CD4-positive, alpha-beta memory T cell (primary cell): ENCODE data around the gene GSTP1. TPM values are rescaled to one million over a fixed set of nuclear protein-coding genes. Genes with fewer than 3 reads are reported as not detected.

Source experiments
- CTCF ChIA-PET: fragments of 350-600 bp; sonication (Branson Sonifier 250); formaldehyde crosslinking; loops from one replicate; lab custom pipeline; 2021; ENCODE audit warnings: inconsistent platforms; ENCODE audit not compliant: partially characterized antibody; lab: Charles Lee
- POLR2A ChIA-PET: fragments of 350-600 bp; sonication (Branson Sonifier 250); formaldehyde crosslinking; loops from one replicate; lab custom pipeline; 2021; ENCODE audit not compliant: partially characterized antibody; lab: Charles Lee
- DNase-seq, 5 donors: peaks; one replicate each; pipeline versions ENCODE4 v3.0.0 to v3.0.0-alpha.2; 2020 to 2022; ENCODE audit warnings: mixed read lengths in 1 of 5
- H3K27ac ChIP-seq: one replicate; pipeline ENCODE4 v1.7.0; 2013; ENCODE audit warnings: low read depth, low read length
- H3K27me3 ChIP-seq: 2 replicates; pipeline ENCODE4 v1.7.0; 2013; ENCODE audit warnings: mild to moderate bottlenecking, low read length, moderate library complexity; ENCODE audit not compliant: insufficient read depth
- H3K36me3 ChIP-seq: 2 replicates; pipeline ENCODE4 v1.7.0; 2013; ENCODE audit warnings: mild to moderate bottlenecking, low read length, moderate library complexity; ENCODE audit not compliant: insufficient read depth
- H3K4me1 ChIP-seq: 2 replicates; pipeline ENCODE4 v1.7.0; 2013; ENCODE audit warnings: mild to moderate bottlenecking, low read length, moderate library complexity; ENCODE audit not compliant: insufficient read depth
- H3K4me3 ChIP-seq, 2 donors: one replicate each; pipeline ENCODE4 v1.7.0; 2013; ENCODE audit warnings: low read length in 2 of 2, mild to moderate bottlenecking in 1 of 2
- H3K9me3 ChIP-seq, 2 donors: one replicate each; pipeline ENCODE4 v1.7.0; 2013; ENCODE audit warnings: low read length in 2 of 2, control low read depth in 1 of 2; ENCODE audit not compliant: control insufficient read depth in 1 of 2
- H3K27ac Mint-ChIP-seq, 7 donors: one replicate each; pipeline ENCODE4 v1.8.0; 2020 to 2021; ENCODE audit warnings: mixed read lengths in 7 of 7, mild to moderate bottlenecking in 6 of 7, inconsistent platforms in 3 of 7, moderate library complexity in 3 of 7
- H3K27me3 Mint-ChIP-seq, 2 donors: one replicate each; pipeline ENCODE4 v1.8.0; 2020 to 2021; ENCODE audit warnings: mixed read lengths in 2 of 2
- H3K36me3 Mint-ChIP-seq, 2 donors: one replicate each; pipeline ENCODE4 v1.8.0; 2020 to 2021; ENCODE audit warnings: mixed read lengths in 2 of 2, inconsistent platforms in 1 of 2, mild to moderate bottlenecking in 1 of 2
- H3K4me1 Mint-ChIP-seq, 4 donors: one replicate each; pipeline ENCODE4 v1.8.0; 2020 to 2021; ENCODE audit warnings: mixed read lengths in 4 of 4, mild to moderate bottlenecking in 1 of 4
- H3K4me3 Mint-ChIP-seq, 8 donors: one replicate each; pipeline ENCODE4 v1.8.0; 2020 to 2021; ENCODE audit warnings: mixed read lengths in 8 of 8, mild to moderate bottlenecking in 7 of 8, moderate library complexity in 6 of 8, inconsistent platforms in 3 of 8
- H3K9me3 Mint-ChIP-seq, 8 donors: one replicate each; pipeline ENCODE4 v1.8.0; 2020 to 2021; ENCODE audit warnings: mixed read lengths in 8 of 8, mild to moderate bottlenecking in 5 of 8, inconsistent platforms in 3 of 8, moderate library complexity in 1 of 8
- intact Hi-C: fragments of 100-400 bp; cut with micrococcal nuclease; formaldehyde crosslinking; loops from one replicate; pipeline ENCODE4 v1.15.1; 2023
- polyA plus RNA-seq, 2 donors: library from polyadenylated mRNA; unstranded; fragments of 300-500 nt; fragmentation: Illumina TruSeq; gene quantifications; one replicate each; pipeline ENCODE4 v1.2.3, GENCODE V29; 2021
- total RNA-seq, 2 experiments: library from RNA; stranded (reverse); gene quantifications; one replicate each; pipeline ENCODE4 v1.2.3, GENCODE V29; 2021

The GSTP1 gene
- total and polyA plus RNA-seq, 4 experiments from 2014 or later = 134 to 245 (median 189) TPM

DNA sequence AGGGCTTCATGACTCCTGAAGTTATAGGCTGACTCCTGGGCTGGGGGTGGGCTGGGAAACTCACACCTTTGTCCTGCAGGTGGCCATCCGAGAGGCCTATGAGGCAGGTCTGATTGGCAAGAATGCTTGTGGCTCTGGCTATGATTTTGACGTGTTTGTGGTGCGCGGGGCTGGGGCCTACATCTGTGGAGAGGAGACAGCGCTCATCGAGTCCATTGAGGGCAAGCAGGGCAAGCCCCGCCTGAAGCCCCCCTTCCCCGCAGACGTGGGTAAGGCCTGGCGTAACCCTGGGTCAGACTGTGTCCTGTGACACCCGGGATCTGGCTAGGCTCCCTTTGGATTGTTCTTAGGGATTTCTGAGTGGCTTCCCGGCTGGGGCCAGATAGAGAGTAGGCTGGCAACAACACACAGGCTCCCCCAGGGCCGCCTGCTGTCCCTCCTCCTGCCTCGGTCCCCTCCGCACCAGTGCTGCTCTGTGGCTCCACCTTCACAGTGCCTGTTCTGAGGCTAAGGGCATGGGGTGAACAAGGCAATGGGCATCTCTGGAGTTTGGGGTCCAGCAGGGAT, 26.8 kb downstream of the GSTP1 start:
- H3K27ac ChIP-seq = no peak overlapping the region
- no peaks in the 10 kb centered on the region for H3K9me3 ChIP-seq
- no peaks in the 10 kb centered on the region for H3K27me3 ChIP-seq
- no peak overlapping the region for H3K4me3 ChIP-seq
- peaks cover 37% of the 10 kb centered on the region for H3K4me1 ChIP-seq
- H3K27ac Mint-ChIP-seq = peak overlapping the region in 3 of 7 donors; percentile 4 to 21 (median 6)
- CTCF ChIA-PET = no interaction called here
- peaks cover 13 to 54% (median 24%) of the 10 kb centered on the region in 4 donors for H3K4me1 Mint-ChIP-seq
- intact Hi-C loops = no loop called here
- H3K36me3 ChIP-seq = peaks cover 37% of the 10 kb centered on the region
- peaks cover 15 to 36% of the 10 kb centered on the region in 2 donors for H3K36me3 Mint-ChIP-seq
- no peaks in the 10 kb centered on the region for H3K27me3 Mint-ChIP-seq
- peak overlapping the region in 1 of 8 donors; percentile 24 for H3K4me3 Mint-ChIP-seq
- H3K9me3 Mint-ChIP-seq = peaks cover 0 to 1% (median 0%) of the 10 kb centered on the region in 8 donors
- POLR2A ChIA-PET = no interaction called here
- no peak for DNase-seq

DNA sequence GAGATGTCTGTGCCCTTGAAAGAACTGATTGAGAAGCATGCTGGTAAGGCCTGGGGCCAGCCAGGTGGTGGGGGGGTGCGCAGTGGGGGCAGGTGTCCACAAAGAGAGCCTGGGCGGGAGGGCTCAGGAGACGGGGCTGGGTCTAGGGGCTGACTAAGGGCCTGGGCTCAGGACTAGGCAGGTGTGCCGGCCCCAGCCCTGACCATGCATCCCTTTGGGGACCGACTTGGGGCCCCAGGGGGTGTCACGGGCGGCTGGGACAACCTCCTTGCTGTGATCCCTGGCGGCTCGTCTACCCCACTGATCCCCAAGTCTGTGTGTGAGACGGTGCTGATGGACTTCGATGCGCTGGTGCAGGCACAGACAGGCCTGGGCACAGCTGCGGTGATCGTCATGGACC, 27.6 kb downstream of the GSTP1 start:
- peaks cover 11 to 55% (median 23%) of the 10 kb centered on the region in 4 donors for H3K4me1 Mint-ChIP-seq
- CTCF ChIA-PET = no interaction called here
- H3K36me3 Mint-ChIP-seq = peaks cover 15 to 36% of the 10 kb centered on the region in 2 donors
- H3K27ac Mint-ChIP-seq = peak overlapping the region in 1 of 7 donors; percentile 6
- H3K27me3 Mint-ChIP-seq = no peaks in the 10 kb centered on the region
- POLR2A ChIA-PET = no interaction called here
- Histone ChIP-seq H3K4me3 (no peak overlapping the region), H3K36me3 (peaks cover 37% of the 10 kb centered on the region), H3K9me3 (no peaks in the 10 kb centered on the region), H3K27me3 (no peaks in the 10 kb centered on the region), H3K27ac (no peak overlapping the region), H3K4me1 (peaks cover 40% of the 10 kb centered on the region)
- no peak overlapping the region for H3K4me3 Mint-ChIP-seq
- DNase-seq = no peak
- intact Hi-C loops = no loop called here
- H3K9me3 Mint-ChIP-seq = no peaks in the 10 kb centered on the region

DNA sequence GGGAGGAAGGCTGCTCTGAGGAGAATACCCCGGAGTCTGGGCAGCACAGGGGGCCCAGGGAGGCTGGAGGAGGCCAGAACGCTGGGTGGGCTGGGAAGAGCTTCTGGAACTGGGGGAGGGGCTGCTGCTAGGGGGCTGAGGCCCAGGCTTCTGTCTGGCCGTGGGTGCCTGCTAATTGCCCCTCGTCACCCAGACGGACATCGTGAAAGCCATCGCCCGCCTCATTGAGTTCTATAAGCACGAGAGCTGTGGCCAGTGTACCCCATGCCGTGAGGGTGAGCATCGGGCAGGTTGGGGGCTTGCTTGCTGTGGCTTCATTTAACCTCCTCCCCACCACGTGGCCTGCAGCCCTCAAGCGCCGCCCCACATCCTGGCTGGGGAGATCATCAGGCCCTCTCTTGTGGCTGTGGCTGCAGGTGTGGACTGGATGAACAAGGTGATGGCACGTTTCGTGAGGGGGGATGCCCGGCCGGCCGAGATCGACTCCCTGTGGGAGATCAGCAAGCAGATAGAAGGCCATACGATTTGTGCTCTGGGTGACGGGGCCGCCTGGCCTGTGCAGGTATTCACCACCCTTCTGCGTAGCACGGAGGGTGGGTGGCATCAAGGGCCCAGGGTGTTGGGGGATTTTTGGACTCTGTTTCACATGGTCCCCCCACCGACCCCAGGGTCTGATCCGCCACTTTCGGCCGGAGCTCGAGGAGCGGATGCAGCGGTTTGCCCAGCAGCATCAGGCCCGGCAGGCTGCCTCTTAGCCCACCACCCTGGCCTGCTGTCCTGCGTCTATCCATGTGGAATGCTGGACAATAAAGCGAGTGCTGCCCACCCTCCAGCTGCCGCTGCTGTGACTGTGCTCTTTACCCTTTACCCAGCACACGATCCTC, 28.3 kb downstream of the GSTP1 start:
- H3K27me3 ChIP-seq = no peaks in the 10 kb centered on the region
- no peak overlapping the region for H3K4me3 ChIP-seq
- Mint-ChIP-seq H3K36me3 (peaks cover 15 to 34% of the 10 kb centered on the region in 2 donors), H3K27me3 (peaks cover 0 to under 1% of the 10 kb centered on the region in 2 donors), H3K9me3 (no peaks in the 10 kb centered on the region), H3K4me1 (peaks cover 11 to 49% (median 20%) of the 10 kb centered on the region in 4 donors), H3K27ac (peak overlapping the region in 5 of 7 donors; percentile 7 to 80 (median 22)), H3K4me3 (no peak overlapping the region)
- H3K4me1 ChIP-seq = peaks cover 41% of the 10 kb centered on the region
- intact Hi-C loops = no loop called here
- POLR2A ChIA-PET = interaction anchor here (5.2 kb wide), 1 partner anchor 18 kb away, joined by 44 read pairs; the partner anchor contains the start of gene NUDT8
- no peaks in the 10 kb centered on the region for H3K9me3 ChIP-seq
- H3K27ac ChIP-seq = no peak overlapping the region
- peaks cover 37% of the 10 kb centered on the region for H3K36me3 ChIP-seq
- DNase-seq = no peak
- CTCF ChIA-PET = interaction anchor here (1.2 to 6.9 kb wide), 2 partner anchors 16 to 27 kb away, joined by 3 to 55 read pairs; partner anchors contain the start of gene NUDT8

DNA sequence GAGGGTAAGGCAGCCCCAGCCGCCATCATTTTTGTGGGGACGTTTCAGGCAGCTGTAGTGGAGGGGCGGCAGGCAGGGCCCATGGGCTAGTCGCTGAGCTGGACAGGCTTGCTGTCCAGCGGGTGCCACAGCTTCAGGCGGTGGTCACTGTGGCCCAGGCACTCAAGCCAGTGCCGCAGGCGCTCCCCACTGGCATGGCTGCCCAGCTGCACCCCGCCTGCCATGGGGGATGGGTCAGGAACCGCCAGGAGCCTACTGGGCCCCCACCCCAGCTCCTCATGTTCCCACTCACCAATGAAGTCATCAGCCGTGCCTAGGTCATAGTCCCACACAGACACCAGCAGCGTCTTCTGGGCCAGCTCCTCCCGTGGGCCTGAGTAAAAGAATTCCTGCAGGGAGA, 29.1 kb downstream of the GSTP1 start:
- H3K4me3 Mint-ChIP-seq = no peak overlapping the region
- H3K9me3 Mint-ChIP-seq = no peaks in the 10 kb centered on the region
- peaks cover 13 to 45% (median 20%) of the 10 kb centered on the region in 4 donors for H3K4me1 Mint-ChIP-seq
- POLR2A ChIA-PET = interaction anchor here (5.2 kb wide), 1 partner anchor 17 kb away, joined by 44 read pairs; the partner anchor contains the start of gene NUDT8
- peaks cover 15 to 34% of the 10 kb centered on the region in 2 donors for H3K36me3 Mint-ChIP-seq
- H3K27me3 ChIP-seq = no peaks in the 10 kb centered on the region
- H3K4me1 ChIP-seq = peaks cover 34% of the 10 kb centered on the region
- peak overlapping the region; percentile 62 to 99 (median 98) for H3K27ac Mint-ChIP-seq
- no peaks in the 10 kb centered on the region for H3K9me3 ChIP-seq
- CTCF ChIA-PET = interaction anchor here (1.2 to 6.9 kb wide), 2 partner anchors 15 to 28 kb away, joined by 3 to 55 read pairs; partner anchors contain the start of gene NUDT8
- no peak for DNase-seq
- intact Hi-C loops = no loop called here
- H3K4me3 ChIP-seq = no peak overlapping the region
- H3K36me3 ChIP-seq = peaks cover 37% of the 10 kb centered on the region
- peaks cover 0 to 2% of the 10 kb centered on the region in 2 donors for H3K27me3 Mint-ChIP-seq
- H3K27ac ChIP-seq = peak overlapping the region; percentile 94

DNA sequence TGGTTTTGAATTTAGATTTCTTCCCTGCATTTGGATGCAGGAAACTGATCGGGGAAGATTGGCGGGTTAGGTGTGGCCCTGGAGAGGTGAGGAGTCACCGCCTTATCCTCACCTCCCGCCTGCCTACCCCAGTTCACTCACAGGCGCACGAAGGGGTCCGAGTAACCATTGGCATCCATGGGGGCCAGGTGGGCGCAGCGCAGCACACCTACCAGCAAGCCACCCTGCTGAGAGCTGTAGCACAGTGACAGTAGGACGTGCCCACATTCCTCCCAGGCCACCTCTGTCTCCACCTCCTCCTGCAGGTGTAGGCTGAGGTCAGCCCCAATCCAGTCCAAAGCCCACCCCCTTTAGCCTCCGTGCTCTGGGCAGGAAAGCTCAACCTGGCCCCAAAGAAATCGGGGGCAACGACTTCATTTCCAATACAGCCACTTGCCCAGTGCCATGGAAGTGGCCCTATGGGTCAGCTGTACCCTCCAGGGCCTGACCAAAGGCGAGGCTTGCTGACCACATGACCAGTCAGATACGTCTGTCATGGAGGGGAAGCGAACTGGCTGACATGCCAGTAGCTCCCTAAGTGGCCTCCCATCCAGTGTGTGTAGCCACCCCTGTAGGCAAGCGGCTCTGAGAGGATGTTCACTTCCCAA, 29.8 kb downstream of the GSTP1 start:
- peak overlapping the region; percentile 80 to 88 (median 85) for H3K4me3 Mint-ChIP-seq
- peaks cover 33% of the 10 kb centered on the region for H3K4me1 ChIP-seq
- DNase-seq = no peak
- peaks cover 0 to 2% of the 10 kb centered on the region in 2 donors for H3K27me3 Mint-ChIP-seq
- intact Hi-C loops = no loop called here
- H3K4me1 Mint-ChIP-seq = peaks cover 13 to 40% (median 20%) of the 10 kb centered on the region in 4 donors
- ChIA-PET CTCF (interaction anchor here (1.0 to 6.9 kb wide), 13 partner anchors 10 to 262 kb away, joined by 3 to 55 read pairs (median 4); partner anchors contain the start of genes NUDT8 and POLD4), POLR2A (interaction anchor here (0.9 to 5.2 kb wide), 9 partner anchors 14 to 260 kb away, joined by 3 to 44 read pairs (median 5); partner anchors contain the start of genes ACY3, GSTP1, NUDT8 and POLD4)
- H3K36me3 Mint-ChIP-seq = peaks cover 15 to 34% of the 10 kb centered on the region in 2 donors
- no peaks in the 10 kb centered on the region for H3K9me3 Mint-ChIP-seq
- peak overlapping the region; percentile 57 to 59 for H3K4me3 ChIP-seq
- H3K27ac Mint-ChIP-seq = peak overlapping the region; percentile 97 to 99 (median 98)
- H3K36me3 ChIP-seq = peaks cover 35% of the 10 kb centered on the region
- H3K27me3 ChIP-seq = no peaks in the 10 kb centered on the region
- no peaks in the 10 kb centered on the region for H3K9me3 ChIP-seq
- H3K27ac ChIP-seq = peak overlapping the region; percentile 94

DNA sequence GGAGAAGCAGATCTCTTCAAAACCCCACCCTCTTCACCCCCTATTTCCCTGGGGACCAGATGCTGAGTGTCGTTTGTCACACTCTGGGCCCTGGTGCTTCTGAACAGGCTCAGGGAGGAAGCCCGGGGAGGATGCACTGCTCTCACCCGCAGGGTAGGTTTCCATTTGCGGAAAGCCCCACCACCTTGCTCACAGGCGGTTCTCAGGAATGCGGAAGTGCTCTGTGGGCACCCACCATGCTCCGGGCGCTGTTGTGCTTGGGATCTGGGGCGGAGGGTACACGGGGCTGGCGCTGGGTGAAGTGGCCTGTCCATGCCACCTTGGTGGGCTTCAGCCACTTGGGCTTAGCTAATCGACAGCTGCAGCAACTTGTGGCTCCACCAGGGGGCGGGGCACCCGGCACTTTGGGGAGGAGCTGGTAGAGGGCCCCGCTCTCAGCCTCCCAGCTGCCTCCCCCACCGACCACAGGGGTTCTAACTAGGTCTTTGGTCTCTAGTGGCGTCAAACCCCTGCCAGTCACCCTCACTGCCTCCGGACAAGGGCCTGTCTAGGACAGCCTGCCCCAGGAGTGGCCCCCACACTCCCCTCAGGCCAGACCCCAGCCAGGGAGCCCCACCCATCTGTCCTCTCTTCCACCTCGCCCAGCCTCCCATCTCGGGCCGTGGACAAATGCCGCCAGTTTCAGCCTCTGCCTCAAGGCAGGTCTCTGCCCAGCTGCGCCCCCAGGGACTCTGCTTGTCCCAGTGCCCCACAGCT, 30.5 kb downstream of the GSTP1 start:
- Histone ChIP-seq H3K27ac (peak overlapping the region; percentile 94), H3K27me3 (no peaks in the 10 kb centered on the region), H3K36me3 (peaks cover 28% of the 10 kb centered on the region), H3K4me1 (peaks cover 33% of the 10 kb centered on the region), H3K9me3 (no peaks in the 10 kb centered on the region), H3K4me3 (peak overlapping the region; percentile 57 to 59)
- peak overlapping the region; percentile 80 to 88 (median 85) for H3K4me3 Mint-ChIP-seq
- peak overlapping the region; percentile 97 to 99 (median 98) for H3K27ac Mint-ChIP-seq
- ChIA-PET POLR2A (interaction anchor here (0.9 to 5.2 kb wide), 12 partner anchors 13 to 374 kb away, joined by 3 to 44 read pairs (median 4); partner anchors contain the start of genes ACY3, GSTP1, NUDT8 and POLD4), CTCF (interaction anchor here (0.6 to 6.9 kb wide), 16 partner anchors 9 to 263 kb away, joined by 3 to 55 read pairs (median 4); partner anchors contain the start of genes ACY3, NUDT8 and POLD4)
- peaks cover 13 to 37% (median 20%) of the 10 kb centered on the region in 4 donors for H3K4me1 Mint-ChIP-seq
- H3K27me3 Mint-ChIP-seq = peaks cover 0 to 2% of the 10 kb centered on the region in 2 donors
- intact Hi-C loops = loop anchor here (1.0 to 2.0 kb wide), 3 partner anchors 8 to 45 kb away; partner anchors contain the start of genes NDUFV1 and NUDT8
- DNase-seq = peak; percentile 84 to 94 (median 88)
- no peaks in the 10 kb centered on the region for H3K9me3 Mint-ChIP-seq
- peaks cover 10 to 29% of the 10 kb centered on the region in 2 donors for H3K36me3 Mint-ChIP-seq
